Measurements from ENCODE around the gene C5. TPM values are rescaled to one million over a fixed set of nuclear protein-coding genes. Genes with fewer than 3 reads are reported as not detected.

The C5 gene
- total RNA-seq, 4 donors from 2014 or later: 3.6 to 6.6 (median 4.6) TPM

DNA sequence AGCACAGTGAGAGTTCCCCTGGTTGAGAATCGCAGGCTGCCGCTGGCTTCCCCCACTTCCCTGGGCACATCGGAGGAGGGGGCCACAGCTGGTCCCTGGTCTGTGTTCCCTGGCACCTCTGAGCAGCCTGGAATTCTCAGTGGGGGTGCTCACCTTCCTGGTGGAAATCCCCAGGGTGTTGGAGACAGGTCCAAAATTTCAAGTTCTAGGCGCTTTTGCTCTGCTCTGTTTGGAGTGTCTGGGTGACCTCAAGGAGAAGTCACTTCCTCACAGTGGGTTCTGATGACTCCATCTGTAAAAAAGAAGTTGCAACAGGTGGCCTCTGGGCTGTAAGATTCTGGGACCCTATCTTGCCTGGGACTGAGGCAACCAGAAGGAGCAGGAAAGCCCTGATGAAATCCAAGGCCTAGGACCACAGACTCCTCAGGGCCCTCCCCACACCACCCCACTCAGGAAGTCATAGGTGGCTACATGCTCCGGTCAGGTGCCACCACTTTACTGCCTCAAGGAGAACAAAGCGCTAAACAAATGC lies 123.6 kb downstream of the C5 start, which contains the start of gene TRAF1:
Gene TRAF1 (minus strand): TSS at position 400 of the 532 bp plus-strand sequence. CDS start 721 bp downstream, outside the sequence.
- 75% methylated on average over 6 of the region's 6 CpGs for WGBS
- no peak for TF ChIP-seq POLR2A (IDR thresholded peaks at IDR 0.05; ENCODE audit: low read depth)
- TF ChIP-seq, protein P1, sequence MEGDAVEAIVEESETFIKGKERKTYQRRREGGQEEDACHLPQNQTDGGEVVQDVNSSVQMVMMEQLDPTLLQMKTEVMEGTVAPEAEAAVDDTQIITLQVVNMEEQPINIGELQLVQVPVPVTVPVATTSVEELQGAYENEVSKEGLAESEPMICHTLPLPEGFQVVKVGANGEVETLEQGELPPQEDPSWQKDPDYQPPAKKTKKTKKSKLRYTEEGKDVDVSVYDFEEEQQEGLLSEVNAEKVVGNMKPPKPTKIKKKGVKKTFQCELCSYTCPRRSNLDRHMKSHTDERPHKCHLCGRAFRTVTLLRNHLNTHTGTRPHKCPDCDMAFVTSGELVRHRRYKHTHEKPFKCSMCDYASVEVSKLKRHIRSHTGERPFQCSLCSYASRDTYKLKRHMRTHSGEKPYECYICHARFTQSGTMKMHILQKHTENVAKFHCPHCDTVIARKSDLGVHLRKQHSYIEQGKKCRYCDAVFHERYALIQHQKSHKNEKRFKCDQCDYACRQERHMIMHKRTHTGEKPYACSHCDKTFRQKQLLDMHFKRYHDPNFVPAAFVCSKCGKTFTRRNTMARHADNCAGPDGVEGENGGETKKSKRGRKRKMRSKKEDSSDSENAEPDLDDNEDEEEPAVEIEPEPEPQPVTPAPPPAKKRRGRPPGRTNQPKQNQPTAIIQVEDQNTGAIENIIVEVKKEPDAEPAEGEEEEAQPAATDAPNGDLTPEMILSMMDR (IDR thresholded peaks at IDR 0.05): no peak
- no peak for TF ChIP-seq POLR2AphosphoS5 (IDR thresholded peaks at IDR 0.05)
- TF ChIP-seq EP300 (IDR thresholded peaks at IDR 0.05): no peak
- intact Hi-C loops (cut with DNase I): loop anchor here (2.0 kb wide), 1 partner anchor 50 kb away; the partner anchor contains the start of gene PHF19
- H3K4me3 ChIP-seq: no peak within 1 kb of the TSS
- H3K9me3 ChIP-seq: no peaks in the 10 kb centered on the region
- peak within 1 kb of the TSS; percentile 91 to 98 (median 94) for H3K27ac ChIP-seq (replicated peaks in 1 of 4)
- DNase-seq (ENCODE audit: extremely low spot score): no peak
- no peaks in the 10 kb centered on the region for H3K36me3 ChIP-seq
- H3K27me3 ChIP-seq: no peaks in the 10 kb centered on the region
- peaks cover 23 to 56% (median 41%) of the 10 kb centered on the region in 4 donors for H3K4me1 ChIP-seq

DNA sequence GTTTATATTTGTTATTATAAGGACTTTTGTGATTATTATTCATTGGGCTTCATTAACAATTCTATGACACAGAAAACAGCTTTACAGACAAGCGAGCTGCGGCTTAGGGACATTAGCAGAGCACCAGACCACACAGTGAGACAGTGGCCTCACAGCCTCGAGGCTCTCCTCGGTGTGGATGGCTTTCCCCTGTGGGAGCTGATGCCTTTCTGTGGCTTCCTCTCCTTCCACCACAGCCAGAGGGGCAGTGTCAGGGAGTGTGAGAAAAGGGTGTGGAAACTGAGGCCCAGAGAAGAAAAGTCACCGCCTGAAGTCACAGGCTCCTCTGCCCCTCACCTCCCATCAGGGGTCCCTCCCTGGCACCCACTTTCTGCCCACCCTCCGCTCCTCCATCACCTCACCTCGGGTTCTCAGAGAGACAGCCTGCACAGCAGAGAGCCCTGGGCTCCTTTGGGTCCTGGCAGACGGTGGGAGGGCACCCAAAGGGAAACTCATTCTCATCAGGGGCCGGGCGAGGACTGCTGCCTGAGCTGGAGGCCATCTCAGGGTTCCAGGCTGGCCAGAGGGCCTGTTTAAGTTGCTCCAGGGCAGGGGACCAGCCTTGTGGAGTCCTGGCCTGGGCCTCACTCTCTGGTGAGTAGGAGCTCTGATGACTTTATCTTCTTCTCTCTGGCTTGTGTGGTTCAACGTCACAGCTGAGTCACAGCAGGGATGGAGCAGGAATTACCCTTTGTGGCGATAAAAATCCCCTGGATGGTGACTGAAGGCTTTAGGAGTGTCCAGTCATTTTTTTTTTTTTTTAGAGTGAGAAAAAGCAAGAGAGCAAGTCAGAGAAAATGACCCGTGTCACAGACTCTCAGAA lies 124.3 kb downstream of the C5 start:
- intact Hi-C loops (cut with DNase I): loop anchor here (2.0 kb wide), 1 partner anchor 49 kb away; the partner anchor contains the start of gene PHF19
- no peak overlapping the region for H3K4me3 ChIP-seq

DNA sequence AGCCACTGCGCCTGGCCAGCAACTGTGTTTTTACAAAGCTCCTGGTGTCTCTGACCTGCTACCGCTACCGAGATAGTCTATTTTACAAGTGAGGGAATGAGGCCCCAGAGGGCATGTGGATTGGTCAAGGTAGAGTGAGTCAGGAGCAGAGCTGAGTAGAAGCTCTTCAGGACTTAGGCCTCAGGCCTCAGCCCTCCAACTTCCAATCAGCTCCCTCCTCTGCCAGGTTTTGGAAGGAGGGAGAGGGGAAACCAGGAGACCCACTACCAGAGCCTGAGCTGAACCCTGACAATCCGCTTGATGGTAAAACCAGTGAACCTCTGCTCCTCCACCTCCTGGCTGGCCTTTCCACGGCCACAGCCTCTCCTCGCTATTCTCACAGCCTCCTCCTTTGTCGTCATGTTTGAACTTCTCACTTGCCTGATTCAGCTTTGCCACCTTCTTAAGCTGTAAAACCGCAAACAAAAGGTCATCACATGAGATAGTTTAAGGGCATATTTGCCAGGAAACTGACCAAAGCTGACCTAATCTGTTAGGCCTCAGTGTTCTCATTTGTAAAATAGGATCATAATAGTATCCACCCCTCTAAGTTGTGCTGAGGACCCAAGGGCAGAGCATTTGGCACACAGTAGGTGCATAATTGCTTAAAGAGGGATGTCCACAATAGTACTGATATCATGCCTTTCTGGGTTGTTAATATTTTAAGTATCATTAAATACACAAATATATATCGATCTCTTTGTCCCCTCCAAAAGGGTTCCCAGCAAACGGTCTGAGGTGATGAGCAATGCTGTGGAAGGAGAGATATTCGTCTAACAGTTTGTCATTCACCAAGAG lies 125.2 kb downstream of the C5 start:
- Histone ChIP-seq H3K9me3 (no peaks in the 10 kb centered on the region), H3K4me1 (peaks cover 27 to 63% (median 43%) of the 10 kb centered on the region in 4 donors), H3K27ac (replicated peaks in 1 of 4) (peak overlapping the region in 2 of 4 donors; percentile 52 to 55), H3K27me3 (no peaks in the 10 kb centered on the region), H3K36me3 (no peaks in the 10 kb centered on the region), H3K4me3 (no peak overlapping the region)
- 85% methylated on average over 11 of the region's 11 CpGs for WGBS
- intact Hi-C loops (cut with DNase I): no loop called here
- no peak for TF ChIP-seq POLR2A (IDR thresholded peaks at IDR 0.05; ENCODE audit: low read depth)
- no peak for TF ChIP-seq POLR2AphosphoS5 (IDR thresholded peaks at IDR 0.05)
- TF ChIP-seq, protein P1 (IDR thresholded peaks at IDR 0.05): no peak
- TF ChIP-seq EP300 (IDR thresholded peaks at IDR 0.05): no peak
- DNase-seq (ENCODE audit: extremely low spot score): no peak

More for the DNA sequence above, 124.3 kb downstream of the C5 start:
- no peak for DNase-seq (ENCODE audit: extremely low spot score)
- Histone ChIP-seq H3K9me3 (no peaks in the 10 kb centered on the region), H3K36me3 (no peaks in the 10 kb centered on the region), H3K27me3 (no peaks in the 10 kb centered on the region), H3K4me1 (peaks cover 19 to 55% (median 41%) of the 10 kb centered on the region in 4 donors), H3K27ac (replicated peaks in 1 of 4) (peak overlapping the region; percentile 44 to 98 (median 74))
- TF ChIP-seq EP300 (IDR thresholded peaks at IDR 0.05) (no peak), POLR2AphosphoS5 (IDR thresholded peaks at IDR 0.05) (peak in 1 of 2 donors; percentile 7)
- WGBS: 57% methylated on average over 10 of the region's 13 CpGs

DNA sequence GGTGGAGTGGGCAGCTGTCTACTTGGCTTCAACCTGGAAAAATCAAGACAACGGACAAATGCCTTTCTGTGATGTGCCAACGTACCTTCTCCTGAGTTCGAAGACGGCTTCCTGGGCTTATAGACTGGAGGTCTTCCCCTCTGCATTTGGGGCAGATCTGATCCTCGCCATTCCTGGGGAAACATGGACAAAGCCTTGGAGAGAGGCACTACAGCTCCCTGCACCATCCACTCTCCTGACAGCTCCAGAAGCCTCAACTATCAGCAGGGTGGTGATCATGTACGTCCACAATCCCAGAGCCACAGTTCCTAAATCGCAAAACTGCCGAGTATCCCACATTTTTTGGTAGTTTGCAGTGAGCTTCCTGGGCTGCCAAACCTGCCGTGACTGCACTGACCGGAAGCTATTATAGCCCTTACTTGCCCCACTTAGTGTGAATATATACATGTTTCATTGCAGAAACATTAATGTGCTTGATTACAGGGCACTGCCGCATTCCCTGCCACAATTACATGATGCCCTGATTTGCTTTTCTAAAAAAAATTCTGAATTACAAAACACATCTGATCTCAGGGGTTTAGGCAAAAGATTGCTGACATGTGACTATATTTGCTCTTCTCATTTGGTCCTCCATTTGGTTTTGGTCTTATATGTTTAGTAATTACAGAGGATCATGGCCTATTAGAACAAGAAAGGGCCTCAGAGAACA lies 126.3 kb downstream of the C5 start:
- 91% methylated on average over 10 of the region's 11 CpGs for WGBS

More for the DNA sequence above, 126.3 kb downstream of the C5 start:
- no peak for TF ChIP-seq POLR2AphosphoS5 (IDR thresholded peaks at IDR 0.05)
- TF ChIP-seq, protein P1 (IDR thresholded peaks at IDR 0.05): no peak
- TF ChIP-seq POLR2A (IDR thresholded peaks at IDR 0.05; ENCODE audit: low read depth): no peak
- TF ChIP-seq EP300 (IDR thresholded peaks at IDR 0.05): no peak
- H3K27me3 ChIP-seq: no peaks in the 10 kb centered on the region
- H3K4me1 ChIP-seq: peaks cover 31 to 64% (median 46%) of the 10 kb centered on the region in 4 donors
- no peaks in the 10 kb centered on the region for H3K9me3 ChIP-seq
- no peaks in the 10 kb centered on the region for H3K36me3 ChIP-seq
- no peak overlapping the region for H3K4me3 ChIP-seq
- intact Hi-C loops (cut with DNase I): no loop called here
- peak overlapping the region in 2 of 4 donors; percentile 2 to 49 for H3K27ac ChIP-seq (replicated peaks in 1 of 4)
- no peak for DNase-seq (ENCODE audit: extremely low spot score)
